GM23248 (cell line): ENCODE measurements around the gene CCDC127. TPM values are rescaled to one million over a fixed set of nuclear protein-coding genes. Genes with fewer than 3 reads are reported as not detected.
A peak's percentile ranks its signal among the peaks of the same experiment; 100 is the strongest.
"Not testable (repeated sequence)": the region's sequence is repeated elsewhere in the genome, so short reads cannot be mapped to it uniquely, and the experiment has no call there.

Experiments used
- DNase-seq: peaks from one replicate; pipeline ENCODE4 v3.0.0-alpha.2; 2015
- H2AFZ ChIP-seq: fragments of 200-600 bp; sonication (generic); 2 replicates; pipeline ENCODE4 v1.6.1; 2016; ENCODE audit warnings: antibody characterized with exemption
- H3F3A ChIP-seq: fragments of 200-600 bp; sonication (generic); 2 replicates; pipeline ENCODE4 v1.6.1; 2016; ENCODE audit warnings: mild to moderate bottlenecking, antibody characterized with exemption, mixed run types; ENCODE audit not compliant: insufficient read depth
- H3K27ac ChIP-seq: fragments of 200-600 bp; sonication (generic); 2 replicates; pipeline ENCODE4 v1.5.1; 2016; ENCODE audit warnings: mild to moderate bottlenecking
- H3K27me3 ChIP-seq: fragments of 200-600 bp; sonication (generic); replicated peaks from 2 replicates; pipeline ENCODE4 v1.6.1; 2016; ENCODE audit warnings: mild to moderate bottlenecking; ENCODE audit not compliant: insufficient read depth
- H3K36me3 ChIP-seq: fragments of 200-600 bp; sonication (generic); 2 replicates; pipeline ENCODE4 v1.6.1; 2016; ENCODE audit warnings: low read depth, mild to moderate bottlenecking
- H3K4me1 ChIP-seq: fragments of 200-600 bp; sonication (generic); 2 replicates; pipeline ENCODE4 v1.6.1; 2016; ENCODE audit warnings: mild to moderate bottlenecking; ENCODE audit not compliant: insufficient read depth
- H3K4me2 ChIP-seq: fragments of 200-600 bp; sonication (generic); one replicate; pipeline ENCODE4 v1.6.1; 2016; ENCODE audit warnings: mild to moderate bottlenecking; ENCODE audit not compliant: unreplicated experiment
- H3K4me3 ChIP-seq: fragments of 200-600 bp; sonication (generic); 2 replicates; pipeline ENCODE4 v1.5.1; 2016; ENCODE audit warnings: mild to moderate bottlenecking
- H3K79me2 ChIP-seq: fragments of 200-600 bp; sonication (generic); 2 replicates; pipeline ENCODE4 v1.6.1; 2016; ENCODE audit warnings: mild to moderate bottlenecking; ENCODE audit not compliant: insufficient read depth
- H3K9ac ChIP-seq: fragments of 200-600 bp; sonication (generic); 2 replicates; pipeline ENCODE4 v1.6.1; 2016; ENCODE audit warnings: mild to moderate bottlenecking
- H3K9me2 ChIP-seq: fragments of 200-600 bp; sonication (generic); 2 replicates; pipeline ENCODE4 v1.6.1; 2016; ENCODE audit warnings: mixed run types, mild to moderate bottlenecking, moderate library complexity; ENCODE audit not compliant: insufficient read depth
- H3K9me3 ChIP-seq: fragments of 200-600 bp; sonication (generic); one replicate; pipeline ENCODE4 v1.6.1; 2017; ENCODE audit warnings: low read depth
- H4K20me1 ChIP-seq: fragments of 200-600 bp; sonication (generic); 2 replicates; pipeline ENCODE4 v1.6.0; 2016; ENCODE audit not compliant: insufficient read depth
- EZH2 ChIP-seq: fragments of 200-600 bp; sonication (generic); IDR thresholded peaks from 2 replicates; pipeline ENCODE4 v1.6.1; 2018; ENCODE audit warnings: antibody characterized with exemption, mild to moderate bottlenecking; ENCODE audit not compliant: insufficient read depth, poor library complexity, severe bottlenecking
- EZH2phosphoT487 ChIP-seq: fragments of 200-600 bp; sonication (generic); IDR thresholded peaks from 2 replicates; pipeline ENCODE4 v1.6.1; 2018; ENCODE audit warnings: antibody characterized with exemption, moderate library complexity, mild to moderate bottlenecking, low read depth; ENCODE audit not compliant: insufficient read depth
- WGBS, 2 experiments: methylation state at CpG; one replicate each; pipeline ENCODE4 v1.1.6; 2015 to 2017; ENCODE audit warnings: low lambda C conversion rate in 2 of 2, low coverage in 1 of 2; ENCODE audit errors: missing lambda C conversion rate in 2 of 2; 5-methylcytosine and 5-hydroxymethylcytosine counted together
- in situ Hi-C: fragments of 300-500 bp; cut with MboI; formaldehyde crosslinking; loops from 2 replicates; pipeline ENCODE4 v1.15.0; 2020
- polyA plus RNA-seq: library from polyadenylated mRNA; unstranded; fragments of >200 nt; fragmentation: Nextera tagmentation; extraction: Ambion mirVana; gene quantifications from 2 replicates; pipeline ENCODE4 v1.2.1, GENCODE V29; 2016
- total RNA-seq: library from RNA; depleted of rRNA; stranded (reverse); fragments of >200 nt; shearing (Covaris generic); gene quantifications from 2 replicates; pipeline ENCODE4 v1.2.3, GENCODE V29; 2014

The CCDC127 gene
- total and polyA plus RNA-seq, 2 experiments from 2014 or later = 6.3 to 11.3 TPM

DNA sequence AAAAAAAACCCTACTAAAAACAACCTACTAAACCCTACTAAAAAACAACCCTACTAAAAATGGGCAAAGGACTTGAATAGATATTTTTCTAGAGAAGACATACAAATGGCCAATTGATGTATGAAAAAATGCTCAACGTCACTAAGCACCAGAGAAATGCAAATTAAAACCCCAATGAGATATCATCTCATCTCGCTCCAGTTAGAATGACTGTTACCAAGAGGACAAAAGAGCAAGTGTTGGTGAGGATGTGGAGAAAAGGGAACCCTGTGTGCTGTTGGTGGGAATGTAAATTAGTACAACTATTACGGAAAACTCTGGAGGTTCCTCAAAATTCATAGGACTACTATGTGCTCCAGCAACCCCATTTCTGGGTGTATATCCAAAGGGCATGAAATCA, 10.9 kb upstream of the CCDC127 start:
- no peaks in the 10 kb centered on the region for H3K27me3 ChIP-seq
- H3K9ac ChIP-seq = no peak overlapping the region
- no peak overlapping the region for H3K4me3 ChIP-seq
- H3F3A ChIP-seq = no peaks in the 10 kb centered on the region
- H4K20me1 ChIP-seq = no peaks in the 10 kb centered on the region
- no peak overlapping the region for H2AFZ ChIP-seq
- in situ Hi-C loops = no loop called here
- WGBS, 2 experiments = 96% methylated on average over 3 of the region's 3 CpGs
- peaks cover 50% of the 10 kb centered on the region for H3K36me3 ChIP-seq
- no peak overlapping the region for H3K4me2 ChIP-seq
- H3K9me2 ChIP-seq = no peaks in the 10 kb centered on the region
- H3K4me1 ChIP-seq = no peaks in the 10 kb centered on the region
- H3K27ac ChIP-seq = no peak overlapping the region
- TF ChIP-seq EZH2phosphoT487 (no peak), EZH2 (no peak)
- no peaks in the 10 kb centered on the region for H3K9me3 ChIP-seq
- peaks cover 31% of the 10 kb centered on the region for H3K79me2 ChIP-seq
- DNase-seq = no peak

DNA sequence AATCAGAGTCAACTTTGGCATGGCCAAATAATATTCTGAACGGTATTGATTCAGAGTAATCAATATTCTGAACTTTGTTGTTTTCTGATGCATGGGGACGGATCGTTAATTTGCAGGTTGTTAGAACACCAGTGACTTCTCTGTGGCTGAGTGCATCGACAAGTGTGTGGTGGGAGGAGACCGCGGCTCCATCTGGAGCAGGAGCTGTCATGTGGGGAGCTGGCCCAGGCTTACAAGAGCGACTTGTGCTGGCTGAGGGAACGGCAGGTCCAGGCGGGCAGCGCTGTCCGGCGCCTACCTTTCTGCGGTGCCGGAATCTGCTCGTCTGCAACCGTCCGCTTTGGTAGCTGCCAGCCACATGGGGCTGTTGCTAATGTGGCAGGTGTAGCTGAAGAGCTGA, 9.4 kb upstream of the CCDC127 start:
- DNase-seq, H2AFZ ChIP-seq, H3F3A ChIP-seq, H3K4me2 ChIP-seq, H3K4me3 ChIP-seq, H3K27me3 ChIP-seq, H4K20me1 ChIP-seq, H3K9ac ChIP-seq, H3K9me3 ChIP-seq, H3K9me2 ChIP-seq, in situ Hi-C loops, H3K27ac ChIP-seq: not testable (repeated sequence)
- Histone ChIP-seq H3K4me1 (peaks cover 13% of the 10 kb centered on the region), H3K36me3 (peaks cover 47% of the 10 kb centered on the region), H3K79me2 (peaks cover 46% of the 10 kb centered on the region)
- 97% methylated on average over 14 to 17 of the region's 17 CpGs for WGBS, 2 experiments

DNA sequence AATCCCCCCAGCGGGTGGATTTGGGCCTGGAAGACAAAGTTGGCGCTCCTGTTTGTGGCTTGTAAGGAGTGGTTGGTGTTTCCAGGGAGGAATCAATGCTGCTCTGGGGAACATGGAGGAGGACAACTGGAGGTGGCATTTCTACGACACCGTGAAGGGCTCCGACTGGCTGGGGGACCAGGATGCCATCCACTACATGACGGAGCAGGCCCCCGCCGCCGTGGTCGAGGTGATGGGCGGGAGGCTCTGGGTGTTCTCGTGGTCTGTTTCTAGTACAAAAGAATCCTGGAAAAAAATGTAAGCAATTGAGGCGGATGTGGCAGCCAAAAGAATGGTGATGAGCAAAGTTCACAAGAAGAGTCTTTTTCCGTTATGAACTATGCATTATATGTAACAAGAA, 7.4 kb upstream of the CCDC127 start:
- Histone ChIP-seq H3K9me2 (no peaks in the 10 kb centered on the region), H2AFZ (no peak overlapping the region), H3K27me3 (no peaks in the 10 kb centered on the region), H3K79me2 (peaks cover 67% of the 10 kb centered on the region), H3K4me3 (no peak overlapping the region), H3K4me1 (peaks cover 16% of the 10 kb centered on the region), H3F3A (peaks cover 7% of the 10 kb centered on the region), H4K20me1 (peaks cover 18% of the 10 kb centered on the region; the same call in 1 of the 2 replicates), H3K36me3 (peaks cover 47% of the 10 kb centered on the region), H3K9ac (no peak overlapping the region), H3K4me2 (no peak overlapping the region), H3K9me3 (no peaks in the 10 kb centered on the region), H3K27ac (no peak overlapping the region)
- no peak for DNase-seq
- TF ChIP-seq EZH2 = no peak
- TF ChIP-seq EZH2phosphoT487 = no peak
- in situ Hi-C loops = no loop called here
- WGBS, 2 experiments = 95 to 97% methylated on average over 14 of the region's 14 CpGs

DNA sequence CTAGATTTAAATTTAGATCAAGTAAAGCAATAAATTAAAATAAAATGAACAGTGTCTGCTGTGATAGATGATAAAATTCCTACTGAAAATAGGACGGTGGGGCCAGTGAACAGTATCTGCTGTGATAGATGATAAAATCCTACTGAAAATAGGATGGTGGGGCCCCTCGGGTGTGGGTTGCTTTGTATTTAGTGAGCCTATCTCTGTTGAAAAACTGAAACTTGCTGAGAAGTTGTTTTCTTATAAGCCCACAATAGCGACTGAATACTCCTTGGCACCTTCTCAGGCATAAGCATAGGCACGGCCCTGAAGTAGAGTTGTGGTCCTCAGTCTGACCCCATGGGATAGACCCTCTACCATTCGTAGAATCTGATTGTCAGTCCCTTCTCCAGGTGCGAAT, 5.8 kb upstream of the CCDC127 start:
- peaks cover 31% of the 10 kb centered on the region for H3K36me3 ChIP-seq
- H3K4me1 ChIP-seq = peaks cover 21% of the 10 kb centered on the region
- no peak overlapping the region for H2AFZ ChIP-seq
- no peaks in the 10 kb centered on the region for H3K27me3 ChIP-seq
- peaks cover 75% of the 10 kb centered on the region for H3K79me2 ChIP-seq
- H3K9me3 ChIP-seq = no peaks in the 10 kb centered on the region
- no peak overlapping the region for H3K9ac ChIP-seq
- no peaks in the 10 kb centered on the region for H3K9me2 ChIP-seq
- H3K4me3 ChIP-seq = no peak overlapping the region
- no peak for TF ChIP-seq EZH2
- TF ChIP-seq EZH2phosphoT487 = no peak
- H3F3A ChIP-seq = peaks cover 11% of the 10 kb centered on the region
- H3K4me2 ChIP-seq = no peak overlapping the region
- no peak for DNase-seq
- no peak overlapping the region for H3K27ac ChIP-seq
- 70 to 80% methylated on average over 6 of the region's 6 CpGs for WGBS, 2 experiments
- peaks cover 18% of the 10 kb centered on the region; the same call in 1 of the 2 replicates for H4K20me1 ChIP-seq
- in situ Hi-C loops = no loop called here

DNA sequence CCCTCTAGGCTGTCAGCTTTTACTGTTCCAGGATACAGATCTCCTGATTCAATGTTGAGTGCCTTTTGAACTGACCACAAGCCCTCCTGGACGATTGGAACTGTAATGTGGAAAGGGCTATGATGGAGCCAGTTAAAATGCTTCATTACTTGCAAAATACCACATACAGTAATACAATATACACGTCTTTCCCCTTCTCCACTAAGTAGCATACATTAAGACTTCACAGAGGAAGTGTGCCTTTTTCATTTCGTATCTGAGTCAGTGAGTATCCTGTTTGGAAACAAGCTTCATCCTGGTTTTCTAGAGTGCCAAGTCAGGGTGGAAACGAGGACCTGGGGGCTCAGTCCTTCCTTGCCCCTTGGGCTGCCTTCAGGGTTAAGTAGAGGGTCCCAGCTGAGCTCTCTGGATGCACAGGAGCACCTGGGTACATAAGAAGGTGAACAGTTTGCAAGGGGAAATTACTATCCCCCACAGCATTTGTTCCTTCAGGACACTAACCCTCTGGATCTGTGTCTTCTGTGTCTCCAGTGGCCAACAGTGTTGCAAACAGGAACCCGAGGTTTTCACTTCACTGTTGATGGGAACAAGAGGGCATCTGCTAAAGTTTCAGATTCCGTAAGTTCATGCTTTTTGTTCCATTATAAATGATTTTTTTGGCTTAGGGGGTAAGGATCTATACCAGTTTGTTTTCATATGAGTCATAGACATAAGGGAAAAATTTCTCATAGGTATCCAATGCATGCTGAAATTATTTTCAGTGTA, 5.2 kb upstream of the CCDC127 start:
- in situ Hi-C loops = not testable (repeated sequence)

More for the DNA sequence above, 5.2 kb upstream of the CCDC127 start:
- Histone ChIP-seq H3F3A (peaks cover 11% of the 10 kb centered on the region), H3K36me3 (peaks cover 26% of the 10 kb centered on the region; the same call in 1 of the 2 replicates), H3K79me2 (peaks cover 82% of the 10 kb centered on the region), H4K20me1 (peaks cover 18% of the 10 kb centered on the region; the same call in 1 of the 2 replicates), H3K9ac (peak overlapping the region; percentile 26; the same call in 1 of the 2 replicates), H3K4me1 (peaks cover 21% of the 10 kb centered on the region), H3K27ac (peak overlapping the region; percentile 44), H3K4me2 (peak overlapping the region; percentile 53)
- not testable (repeated sequence) for H3K27me3 ChIP-seq, H3K9me3 ChIP-seq, H3K4me3 ChIP-seq, H2AFZ ChIP-seq, H3K9me2 ChIP-seq
- WGBS, 2 experiments = 42 to 48% methylated on average over 6 of the region's 6 CpGs
- peak; percentile 45 for DNase-seq
